Fibroblast of the aortic adventitia (primary cell): Measurements from ENCODE around the gene CMPK1. TPM values are rescaled to one million over a fixed set of nuclear protein-coding genes. Genes with fewer than 3 reads are reported as not detected.

Source experiments
- DNase-seq: peaks from one replicate; pipeline ENCODE4 v3.0.0-alpha.2; 2010; ENCODE audit warnings: low read depth
- H3K4me3 ChIP-seq: 2 replicates; pipeline ENCODE4 v1.5.1; 2011; ENCODE audit warnings: low read depth, mild to moderate bottlenecking, control low read depth, low read length, moderate library complexity
- total RNA-seq: library from RNA; depleted of rRNA; stranded (reverse); fragments of >200 nt; gene quantifications from 2 replicates; pipeline ENCODE4 v1.2.3, GENCODE V29; 2012; ENCODE audit warnings: low replicate concordance
- TF ChIP-seq, protein P1 (sequence below): IDR thresholded peaks from 2 replicates; pipeline ENCODE4 v1.5.1; 2011; ENCODE audit warnings: mild to moderate bottlenecking, low read length, control low read depth, inconsistent platforms; ENCODE audit not compliant: insufficient read depth

CMPK1 gene
- total RNA-seq, 1 donor = 138 TPM

- TF ChIP-seq, protein P1, sequence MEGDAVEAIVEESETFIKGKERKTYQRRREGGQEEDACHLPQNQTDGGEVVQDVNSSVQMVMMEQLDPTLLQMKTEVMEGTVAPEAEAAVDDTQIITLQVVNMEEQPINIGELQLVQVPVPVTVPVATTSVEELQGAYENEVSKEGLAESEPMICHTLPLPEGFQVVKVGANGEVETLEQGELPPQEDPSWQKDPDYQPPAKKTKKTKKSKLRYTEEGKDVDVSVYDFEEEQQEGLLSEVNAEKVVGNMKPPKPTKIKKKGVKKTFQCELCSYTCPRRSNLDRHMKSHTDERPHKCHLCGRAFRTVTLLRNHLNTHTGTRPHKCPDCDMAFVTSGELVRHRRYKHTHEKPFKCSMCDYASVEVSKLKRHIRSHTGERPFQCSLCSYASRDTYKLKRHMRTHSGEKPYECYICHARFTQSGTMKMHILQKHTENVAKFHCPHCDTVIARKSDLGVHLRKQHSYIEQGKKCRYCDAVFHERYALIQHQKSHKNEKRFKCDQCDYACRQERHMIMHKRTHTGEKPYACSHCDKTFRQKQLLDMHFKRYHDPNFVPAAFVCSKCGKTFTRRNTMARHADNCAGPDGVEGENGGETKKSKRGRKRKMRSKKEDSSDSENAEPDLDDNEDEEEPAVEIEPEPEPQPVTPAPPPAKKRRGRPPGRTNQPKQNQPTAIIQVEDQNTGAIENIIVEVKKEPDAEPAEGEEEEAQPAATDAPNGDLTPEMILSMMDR = no peak
- H3K4me3 ChIP-seq = no peak overlapping the region
- DNase-seq = no peak
Observed at GRCh38 chr1:47382399-47382983, 48.9 kb downstream of the CMPK1 start.

DNA sequence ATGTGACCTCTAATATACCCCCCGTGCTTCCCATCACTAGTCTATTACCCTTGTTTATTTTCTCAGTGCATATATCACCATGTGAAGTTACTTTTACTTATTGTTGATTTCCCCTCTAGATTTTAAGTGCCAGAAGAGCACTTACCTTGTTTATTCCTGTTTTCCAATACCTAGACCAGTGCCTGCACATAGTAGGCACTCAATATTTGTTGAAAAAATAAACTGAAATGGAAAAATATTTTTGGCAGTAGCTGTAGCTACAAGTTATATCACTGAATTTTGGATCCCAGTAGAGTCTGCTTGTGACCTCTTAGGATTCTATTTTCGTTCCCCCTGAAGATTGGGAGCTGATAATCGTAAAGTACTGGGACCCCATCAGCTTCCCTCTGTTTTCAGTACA is 50.5 kb downstream of the CMPK1 start:
- no peak overlapping the region for H3K4me3 ChIP-seq
- TF ChIP-seq, protein P1 = no peak
- DNase-seq = no peak

- TF ChIP-seq, protein P1 = no peak
- no peak for DNase-seq
- no peak overlapping the region for H3K4me3 ChIP-seq
Observed at GRCh38 chr1:47385020-47385419, 51.4 kb downstream of the CMPK1 start.

GRCh38 chr1:47386268-47386667 is 52.7 kb downstream of the CMPK1 start:
- no peak overlapping the region for H3K4me3 ChIP-seq
- TF ChIP-seq, protein P1 = no peak
- DNase-seq = no peak

- H3K4me3 ChIP-seq = no peak overlapping the region
- DNase-seq = peak; percentile 35
- TF ChIP-seq, protein P1 = no peak
Observed at GRCh38 chr1:47388030-47388890, 54.7 kb downstream of the CMPK1 start.

- DNase-seq = peak; percentile 72
- TF ChIP-seq, protein P1 = peak; percentile 89
Observed at GRCh38 chr1:47388891-47389238, 55.3 kb downstream of the CMPK1 start.

DNA sequence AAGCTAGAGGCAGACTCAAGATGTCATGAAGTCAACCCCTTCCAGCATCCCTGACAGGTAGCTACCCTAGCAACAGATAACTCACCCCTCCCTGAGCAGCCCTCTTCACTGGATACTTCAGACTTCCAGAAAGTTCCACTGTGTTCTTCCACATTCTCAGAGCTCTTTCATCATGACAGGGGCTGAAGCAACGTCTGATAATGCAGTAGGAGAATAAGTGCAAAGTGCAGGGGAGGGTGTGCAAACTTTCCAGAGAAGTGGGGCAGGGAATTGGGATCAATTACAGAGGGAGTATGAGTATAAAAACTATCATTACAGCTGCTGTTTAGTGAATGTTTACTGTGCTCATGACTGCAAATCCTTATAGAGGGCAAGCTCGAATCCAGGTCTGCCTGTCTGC is 56.1 kb downstream of the CMPK1 start:
- no peak for DNase-seq
- no peak overlapping the region for H3K4me3 ChIP-seq
- TF ChIP-seq, protein P1 = no peak

More at GRCh38 chr1:47388891-47389238, 55.3 kb downstream of the CMPK1 start:
- no peak overlapping the region for H3K4me3 ChIP-seq
